Activated naive CD4-positive, alpha-beta T cell treated with anti-CD3 and anti-CD28 coated beads, Interleukin-2, amount 10 ng/mL, durations not matched to agents 7 days and 5 days (primary cell): Measurements from ENCODE around the gene RAPGEF4.
"Not testable (repeated sequence)": the region's sequence is repeated elsewhere in the genome, so short reads cannot be mapped to it uniquely, and the experiment has no call there.

Experiments
- CTCF ChIA-PET: fragments of 350-600 bp; sonication (Branson Sonifier 250); formaldehyde crosslinking; loops from one replicate; lab custom pipeline; 2021; ENCODE audit warnings: antibody characterized with exemption; lab: Charles Lee
- DNase-seq: peaks from one replicate; pipeline ENCODE4 v3.0.0-alpha.2; 2020
- H3K27ac Mint-ChIP-seq: one replicate; pipeline ENCODE4 v1.8.0; 2021; ENCODE audit warnings: mild to moderate bottlenecking, moderate library complexity, mixed read lengths
- H3K27me3 Mint-ChIP-seq: one replicate; pipeline ENCODE4 v1.8.0; 2021; ENCODE audit warnings: mild to moderate bottlenecking, mixed read lengths
- H3K36me3 Mint-ChIP-seq: one replicate; pipeline ENCODE4 v1.8.0; 2021; ENCODE audit warnings: mixed read lengths
- H3K4me1 Mint-ChIP-seq: one replicate; pipeline ENCODE4 v1.8.0; 2021; ENCODE audit warnings: mixed read lengths
- H3K4me3 Mint-ChIP-seq: one replicate; pipeline ENCODE4 v1.8.0; 2021; ENCODE audit warnings: mild to moderate bottlenecking, moderate library complexity, mixed read lengths
- H3K9me3 Mint-ChIP-seq: one replicate; pipeline ENCODE4 v1.8.0; 2021; ENCODE audit warnings: mixed read lengths

Gene RAPGEF4

DNA sequence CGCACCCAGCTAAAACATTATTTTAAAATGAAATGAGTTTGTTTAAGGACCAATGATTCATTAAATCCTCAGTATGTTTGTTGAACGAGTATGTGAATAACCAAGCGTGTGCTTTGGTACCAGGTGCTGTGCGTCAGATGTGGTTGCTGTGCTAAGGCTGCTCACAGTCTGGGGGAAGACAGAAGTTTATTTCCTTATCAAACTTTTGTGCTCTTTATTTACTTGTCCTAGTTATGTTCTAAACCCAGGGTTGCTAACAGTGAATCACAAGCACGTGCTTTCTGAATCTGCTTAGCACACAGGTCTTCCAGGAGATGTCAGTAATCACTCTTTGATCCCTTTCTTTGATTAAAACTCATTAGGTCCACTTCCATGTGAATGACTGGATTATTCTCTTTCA lies 37.0 kb downstream of the RAPGEF4 start:
- H3K4me3 Mint-ChIP-seq: no peak overlapping the region
- peaks cover 9% of the 10 kb centered on the region for H3K27me3 Mint-ChIP-seq
- CTCF ChIA-PET: no interaction called here
- no peak for DNase-seq
- no peaks in the 10 kb centered on the region for H3K9me3 Mint-ChIP-seq
- no peaks in the 10 kb centered on the region for H3K36me3 Mint-ChIP-seq
- no peak overlapping the region for H3K27ac Mint-ChIP-seq
- H3K4me1 Mint-ChIP-seq: no peaks in the 10 kb centered on the region

DNA sequence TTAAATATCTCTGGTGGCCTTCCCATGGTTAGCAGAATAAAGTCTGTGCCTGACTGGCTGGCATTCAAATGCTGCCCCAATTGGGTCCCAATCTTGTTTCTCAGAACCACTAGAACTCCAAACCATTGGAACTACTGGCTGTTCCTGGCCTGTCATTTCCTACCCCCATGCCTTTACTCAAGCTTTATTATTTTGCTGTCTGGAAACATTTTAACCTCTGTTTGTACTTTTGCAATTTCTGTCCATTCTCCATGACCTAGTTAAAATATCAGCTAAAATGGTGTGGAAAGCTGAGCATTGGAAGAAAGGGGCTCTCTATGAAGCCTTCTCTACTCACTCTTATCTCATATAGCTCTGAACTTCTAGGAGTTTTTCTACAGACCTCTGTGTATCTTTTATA lies 38.7 kb downstream of the RAPGEF4 start:
- Mint-ChIP-seq H3K9me3 (no peaks in the 10 kb centered on the region), H3K4me1 (no peaks in the 10 kb centered on the region), H3K27me3 (peaks cover 11% of the 10 kb centered on the region), H3K27ac (no peak overlapping the region), H3K36me3 (no peaks in the 10 kb centered on the region), H3K4me3 (no peak overlapping the region)
- CTCF ChIA-PET: no interaction called here
- DNase-seq: no peak

DNA sequence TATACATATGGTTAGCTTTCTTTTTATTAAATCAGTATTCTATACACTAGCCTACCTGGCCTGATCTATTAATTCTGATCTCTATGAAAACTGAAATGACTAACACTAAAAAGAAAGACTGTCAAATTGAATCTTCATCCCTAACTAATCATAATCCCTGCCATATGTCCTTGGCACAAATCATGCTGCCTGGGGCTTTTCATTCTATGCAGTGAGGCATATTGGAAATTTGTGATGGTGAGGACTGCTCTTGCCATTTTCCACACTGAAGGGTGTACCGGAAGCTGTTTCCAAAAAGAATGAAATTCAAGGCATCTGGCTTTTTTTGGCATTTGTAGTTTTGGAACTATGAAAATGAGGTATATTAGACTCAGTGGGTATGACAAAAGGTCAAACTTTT lies 39.7 kb downstream of the RAPGEF4 start:
- Mint-ChIP-seq H3K4me1 (no peaks in the 10 kb centered on the region), H3K27ac (no peak overlapping the region), H3K9me3 (no peaks in the 10 kb centered on the region), H3K4me3 (no peak overlapping the region), H3K27me3 (peaks cover 14% of the 10 kb centered on the region), H3K36me3 (no peaks in the 10 kb centered on the region)
- CTCF ChIA-PET: no interaction called here
- no peak for DNase-seq

DNA sequence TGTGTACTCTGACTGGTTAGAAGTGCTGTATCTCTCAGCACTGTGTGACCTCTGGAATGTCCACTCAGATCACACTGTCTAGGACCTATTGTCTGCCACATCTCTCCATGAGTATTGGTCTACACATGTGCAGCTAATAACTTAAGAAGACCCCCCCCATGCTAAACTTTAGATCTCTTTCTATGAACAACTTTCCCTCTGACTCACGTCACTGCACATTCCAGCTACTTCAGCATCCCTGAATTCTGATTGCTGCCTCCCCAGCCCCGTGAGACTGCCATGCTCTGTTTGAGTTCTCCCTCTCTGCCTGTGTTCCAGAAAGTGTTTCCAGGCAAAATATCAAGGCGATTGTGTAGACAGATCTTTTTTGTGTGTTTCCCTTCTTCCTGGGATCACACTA lies 41.8 kb downstream of the RAPGEF4 start:
- no peak for DNase-seq
- Mint-ChIP-seq H3K9me3 (no peaks in the 10 kb centered on the region), H3K4me1 (no peaks in the 10 kb centered on the region), H3K36me3 (no peaks in the 10 kb centered on the region), H3K4me3 (no peak overlapping the region), H3K27ac (no peak overlapping the region), H3K27me3 (peaks cover 21% of the 10 kb centered on the region)
- CTCF ChIA-PET: no interaction called here

DNA sequence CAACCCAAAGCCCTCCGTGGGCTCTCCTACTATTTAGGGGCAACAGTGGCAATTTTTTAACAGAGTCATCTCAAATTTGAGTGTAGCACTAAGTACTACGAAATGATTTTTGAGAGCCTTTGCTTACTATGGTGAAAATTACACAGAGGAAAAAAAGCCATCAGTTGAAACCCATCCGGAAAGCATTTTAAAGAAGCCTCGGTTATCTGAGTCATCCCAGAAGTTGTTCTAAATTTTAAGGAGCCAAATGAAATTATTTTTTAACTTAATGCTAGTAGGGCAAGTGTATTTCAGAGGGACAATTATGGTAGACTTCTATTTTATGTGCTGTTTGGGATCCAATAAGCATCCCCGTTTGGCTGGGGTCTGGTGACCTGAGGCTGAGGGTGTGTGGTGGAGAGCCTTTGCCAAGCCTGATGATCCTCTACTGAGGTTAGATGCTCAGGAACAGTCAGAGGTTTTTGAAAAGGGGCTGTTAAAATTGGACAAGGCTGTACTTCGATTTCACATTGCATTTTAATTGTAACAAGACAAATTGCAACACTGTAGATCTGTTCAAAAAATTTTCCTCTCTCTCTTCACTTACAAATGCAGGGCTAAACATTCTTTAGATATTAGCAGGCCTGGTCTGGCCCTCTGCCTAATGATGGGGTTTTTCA lies 47.0 kb downstream of the RAPGEF4 start:
- CTCF ChIA-PET: no interaction called here
- Mint-ChIP-seq H3K36me3 (no peaks in the 10 kb centered on the region), H3K4me1 (no peaks in the 10 kb centered on the region), H3K27me3 (peaks cover 22% of the 10 kb centered on the region), H3K4me3 (no peak overlapping the region), H3K27ac (no peak overlapping the region), H3K9me3 (no peaks in the 10 kb centered on the region)
- DNase-seq: no peak

DNA sequence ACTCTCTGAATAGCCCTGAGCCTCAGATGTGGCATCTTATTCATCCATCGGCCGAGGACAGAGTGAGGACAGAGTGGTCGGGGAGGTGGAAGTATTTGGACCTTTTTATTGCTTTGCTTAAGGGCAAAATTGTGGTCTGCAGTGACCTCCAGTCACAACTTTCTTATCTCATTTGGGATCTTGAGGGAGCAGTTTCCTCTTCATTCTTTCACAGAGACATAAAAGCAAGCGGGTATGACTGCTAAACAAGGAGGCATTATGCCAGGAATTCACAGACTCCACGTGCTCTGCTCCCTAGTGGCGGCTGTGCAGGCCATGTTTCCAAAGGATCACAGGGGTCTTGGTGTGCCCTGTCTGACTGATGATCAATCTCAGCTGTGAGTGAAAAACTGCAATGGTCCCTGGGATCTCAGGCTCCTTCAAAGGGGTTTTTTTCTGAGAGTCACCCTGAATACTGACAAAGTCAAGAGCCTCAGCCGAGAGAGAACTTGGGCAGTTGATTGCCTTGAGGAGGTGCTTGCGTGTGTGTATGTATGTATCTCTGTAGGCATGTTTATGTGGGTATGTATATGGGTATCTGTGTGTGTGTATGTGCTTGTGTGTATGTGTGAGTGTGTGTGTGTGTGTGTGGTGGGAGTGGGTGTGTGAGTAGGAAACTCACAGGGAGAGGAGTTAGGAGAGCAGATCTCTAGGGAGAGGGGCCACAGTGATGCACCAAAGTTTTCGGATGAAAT lies 47.7 kb downstream of the RAPGEF4 start:
- no peak for DNase-seq
- CTCF ChIA-PET: no interaction called here
- Mint-ChIP-seq H3K4me3 (no peak overlapping the region), H3K4me1 (no peaks in the 10 kb centered on the region), H3K9me3 (no peaks in the 10 kb centered on the region), H3K27ac (no peak overlapping the region), H3K36me3 (no peaks in the 10 kb centered on the region), H3K27me3 (peaks cover 22% of the 10 kb centered on the region)

DNA sequence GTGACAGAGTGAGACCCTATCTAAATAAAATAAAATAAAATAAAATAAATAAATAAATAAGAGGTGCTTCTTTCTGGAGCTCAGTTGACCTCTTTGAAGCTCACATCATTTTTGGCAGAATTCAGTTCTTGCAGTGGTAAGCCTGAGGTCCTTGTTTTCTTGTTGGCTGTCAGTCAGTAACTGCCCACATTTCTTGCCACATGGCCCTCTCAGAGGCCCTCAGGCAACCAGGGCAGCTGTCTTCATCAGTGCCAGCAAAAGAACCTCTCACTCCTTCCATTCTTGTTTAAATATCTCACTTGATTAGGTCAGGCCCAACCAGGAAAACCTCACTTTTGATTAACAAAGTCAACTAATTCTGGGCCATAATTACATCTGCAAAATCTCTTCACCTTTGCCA lies 53.2 kb downstream of the RAPGEF4 start:
- H3K27ac Mint-ChIP-seq: no peak overlapping the region
- no peaks in the 10 kb centered on the region for H3K36me3 Mint-ChIP-seq
- no peak overlapping the region for H3K4me3 Mint-ChIP-seq

DNA sequence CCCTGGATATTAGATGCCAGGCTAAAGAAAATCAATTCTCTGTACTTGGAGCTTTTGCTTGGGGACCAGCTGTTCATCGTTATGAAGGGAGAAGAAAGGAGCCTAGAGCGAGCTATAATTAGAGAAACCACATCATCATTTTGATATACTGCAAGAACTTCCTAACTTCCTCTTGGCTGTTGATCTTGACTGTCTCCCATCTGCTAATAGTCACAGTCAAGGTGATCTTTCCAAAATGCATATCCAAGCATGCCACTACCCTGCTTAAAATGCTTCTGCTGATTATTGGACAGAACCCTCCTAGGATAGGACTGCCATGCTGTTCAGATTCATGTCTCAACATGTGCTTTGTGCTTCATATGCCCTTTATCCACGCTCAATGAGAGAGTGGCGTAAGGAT lies 54.8 kb downstream of the RAPGEF4 start:
- Mint-ChIP-seq H3K27ac (no peak overlapping the region), H3K27me3 (no peaks in the 10 kb centered on the region), H3K4me3 (no peak overlapping the region), H3K9me3 (no peaks in the 10 kb centered on the region), H3K4me1 (no peaks in the 10 kb centered on the region), H3K36me3 (no peaks in the 10 kb centered on the region)
- CTCF ChIA-PET: no interaction called here
- no peak for DNase-seq

More for the DNA sequence above, 53.2 kb downstream of the RAPGEF4 start:
- DNase-seq: no peak
- Mint-ChIP-seq H3K27me3 (peaks cover 3% of the 10 kb centered on the region), H3K9me3 (no peaks in the 10 kb centered on the region), H3K4me1 (no peaks in the 10 kb centered on the region)
- CTCF ChIA-PET: no interaction called here

DNA sequence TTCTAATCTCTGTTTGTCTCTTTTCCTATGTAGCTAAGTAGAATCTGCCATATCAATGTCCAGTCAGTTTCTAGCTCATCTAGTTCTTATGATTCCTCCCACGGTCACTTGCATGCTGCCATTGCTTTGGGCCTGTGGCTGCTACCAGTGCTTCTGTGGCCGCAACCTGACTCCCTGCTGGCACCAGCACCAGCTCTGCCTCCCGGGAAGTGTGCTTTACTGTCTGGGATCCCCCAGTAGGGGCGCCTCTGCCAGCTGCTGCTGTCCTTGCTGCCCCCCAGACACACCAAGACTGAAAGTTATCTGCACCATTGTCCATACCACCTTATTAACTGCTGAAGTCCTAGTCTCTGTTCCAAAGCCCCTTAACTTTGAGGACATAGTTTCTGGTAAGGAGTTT lies 56.3 kb downstream of the RAPGEF4 start:
- Mint-ChIP-seq H3K27ac (no peak overlapping the region), H3K4me1 (no peaks in the 10 kb centered on the region), H3K4me3 (no peak overlapping the region), H3K27me3 (no peaks in the 10 kb centered on the region), H3K36me3 (no peaks in the 10 kb centered on the region), H3K9me3 (no peaks in the 10 kb centered on the region)
- CTCF ChIA-PET: no interaction called here
- DNase-seq: no peak

DNA sequence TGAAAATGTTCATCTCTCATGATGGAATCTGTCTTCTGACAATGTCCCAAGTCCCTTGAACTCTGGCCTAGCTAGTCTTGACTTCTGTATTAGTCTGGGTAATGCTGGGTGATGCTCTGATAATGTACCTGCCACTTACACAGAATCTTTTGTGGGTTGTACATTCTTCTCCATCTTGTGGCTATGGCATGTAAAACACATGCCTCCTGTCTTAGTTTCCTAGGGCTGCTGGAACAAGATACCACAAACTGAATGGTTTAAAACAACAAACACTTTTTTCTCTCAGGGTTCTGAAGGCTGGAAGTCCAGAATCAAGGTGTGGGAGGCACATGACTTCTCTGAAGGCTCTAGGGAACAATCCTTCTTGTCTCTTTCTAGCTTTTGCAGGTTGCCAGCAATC lies 57.1 kb downstream of the RAPGEF4 start:
- Mint-ChIP-seq H3K27ac (no peak overlapping the region), H3K4me3 (no peak overlapping the region), H3K36me3 (no peaks in the 10 kb centered on the region), H3K27me3 (no peaks in the 10 kb centered on the region), H3K9me3 (no peaks in the 10 kb centered on the region), H3K4me1 (no peaks in the 10 kb centered on the region)
- no peak for DNase-seq
- CTCF ChIA-PET: no interaction called here

DNA sequence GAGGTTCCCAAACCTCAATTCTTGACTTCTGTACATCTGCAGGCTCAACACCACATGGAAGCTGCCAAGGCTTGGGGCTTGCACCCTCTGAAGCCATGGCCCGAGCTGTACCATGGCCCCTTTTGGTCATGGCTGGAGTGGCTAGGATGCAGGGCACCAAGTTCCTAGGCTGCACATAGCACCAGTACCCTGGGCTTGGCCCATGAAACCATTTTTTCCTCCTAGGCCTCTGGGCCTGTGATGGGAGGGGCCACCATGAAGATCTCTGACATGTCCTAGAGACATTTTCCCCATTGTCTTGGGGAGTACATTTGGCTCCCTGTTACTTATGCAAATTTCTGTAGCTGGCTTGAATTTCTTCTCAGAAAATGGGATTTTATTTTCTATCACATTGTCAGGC lies 67.7 kb downstream of the RAPGEF4 start:
- DNase-seq, H3K9me3 Mint-ChIP-seq, H3K4me1 Mint-ChIP-seq, CTCF ChIA-PET, H3K27me3 Mint-ChIP-seq, H3K4me3 Mint-ChIP-seq, H3K27ac Mint-ChIP-seq, H3K36me3 Mint-ChIP-seq: not testable (repeated sequence)

DNA sequence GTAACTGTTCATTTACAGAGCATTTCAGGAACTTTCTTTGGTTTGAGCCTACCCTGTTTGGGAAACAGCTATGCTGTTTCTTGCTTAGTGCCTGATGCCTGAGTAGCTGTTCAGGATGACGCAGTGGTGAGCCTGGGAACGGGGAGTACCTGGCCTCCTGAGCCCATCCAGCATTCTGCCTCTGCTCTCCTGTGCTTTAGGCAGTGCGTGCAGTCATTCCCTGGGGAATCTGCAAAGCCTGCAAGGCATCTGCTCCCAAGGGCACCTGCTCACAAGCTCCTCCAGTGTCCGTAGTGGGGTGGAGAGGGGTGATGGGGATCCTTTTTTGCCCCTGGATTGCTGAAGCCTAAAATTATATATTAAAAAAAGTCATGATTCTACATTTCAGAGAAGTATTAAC lies 68.8 kb downstream of the RAPGEF4 start:
- no peaks in the 10 kb centered on the region for H3K36me3 Mint-ChIP-seq
- DNase-seq: no peak
- H3K27ac Mint-ChIP-seq: no peak overlapping the region
- H3K4me1 Mint-ChIP-seq: no peaks in the 10 kb centered on the region
- peaks cover 7% of the 10 kb centered on the region for H3K27me3 Mint-ChIP-seq
- peaks cover 8% of the 10 kb centered on the region for H3K9me3 Mint-ChIP-seq
- CTCF ChIA-PET: interaction anchor here (0.7 to 6.7 kb wide), 2 partner anchors 124 to 127 kb away, joined by 3 to 56 read pairs; no protein-coding TSS in a partner anchor
- H3K4me3 Mint-ChIP-seq: no peak overlapping the region

DNA sequence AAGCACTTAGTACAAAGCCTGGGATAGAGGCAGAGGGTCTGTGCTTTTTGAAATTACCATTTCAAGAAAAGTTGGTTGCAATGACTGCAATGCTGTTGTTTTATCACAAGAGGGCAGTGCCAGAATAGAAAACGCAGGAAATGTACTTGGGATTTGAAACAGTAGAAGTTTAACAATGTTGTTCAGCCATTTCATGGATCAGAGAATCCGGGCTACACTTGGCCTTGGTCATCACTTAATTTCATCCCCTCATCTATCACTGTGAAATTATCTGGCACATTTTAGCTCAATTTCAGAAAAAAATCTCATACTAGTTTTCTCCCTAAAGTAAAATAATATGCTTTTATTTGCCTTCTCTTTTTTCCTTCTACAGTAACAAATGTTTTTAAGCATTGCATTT lies 70.8 kb downstream of the RAPGEF4 start:
- peaks cover 8% of the 10 kb centered on the region for H3K9me3 Mint-ChIP-seq
- no peak overlapping the region for H3K27ac Mint-ChIP-seq
- H3K27me3 Mint-ChIP-seq: peaks cover 13% of the 10 kb centered on the region
- H3K36me3 Mint-ChIP-seq: no peaks in the 10 kb centered on the region
- DNase-seq: no peak
- H3K4me1 Mint-ChIP-seq: no peaks in the 10 kb centered on the region
- CTCF ChIA-PET: interaction anchor here (0.8 to 6.7 kb wide), 6 partner anchors 23 to 282 kb away, joined by 3 to 56 read pairs (median 4); no protein-coding TSS in a partner anchor
- H3K4me3 Mint-ChIP-seq: no peak overlapping the region

DNA sequence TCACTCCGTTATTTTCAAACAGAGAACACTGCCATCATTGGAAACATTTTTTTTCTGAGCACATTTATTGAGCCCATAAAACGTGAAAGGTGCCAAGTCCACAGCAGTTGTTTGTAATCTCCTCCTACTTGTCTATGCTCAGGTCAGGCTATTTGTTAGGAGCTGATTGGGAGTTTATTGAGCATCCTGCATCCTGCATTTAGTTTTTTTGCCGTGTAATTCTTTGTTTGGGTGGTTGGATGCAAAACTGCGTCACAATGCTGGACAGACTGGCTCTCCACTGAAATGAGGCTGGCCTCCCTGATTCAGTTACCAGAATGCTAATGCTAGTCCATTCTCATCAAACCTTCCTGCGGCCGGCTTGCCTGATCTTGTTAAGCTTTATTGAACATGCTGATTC lies 71.4 kb downstream of the RAPGEF4 start:
- Mint-ChIP-seq H3K9me3 (peaks cover 6% of the 10 kb centered on the region), H3K27ac (no peak overlapping the region), H3K36me3 (no peaks in the 10 kb centered on the region), H3K4me3 (no peak overlapping the region), H3K27me3 (peaks cover 13% of the 10 kb centered on the region), H3K4me1 (no peaks in the 10 kb centered on the region)
- no peak for DNase-seq
- CTCF ChIA-PET: interaction anchor here (0.8 to 6.7 kb wide), 5 partner anchors 23 to 125 kb away, joined by 3 to 56 read pairs (median 4); no protein-coding TSS in a partner anchor

DNA sequence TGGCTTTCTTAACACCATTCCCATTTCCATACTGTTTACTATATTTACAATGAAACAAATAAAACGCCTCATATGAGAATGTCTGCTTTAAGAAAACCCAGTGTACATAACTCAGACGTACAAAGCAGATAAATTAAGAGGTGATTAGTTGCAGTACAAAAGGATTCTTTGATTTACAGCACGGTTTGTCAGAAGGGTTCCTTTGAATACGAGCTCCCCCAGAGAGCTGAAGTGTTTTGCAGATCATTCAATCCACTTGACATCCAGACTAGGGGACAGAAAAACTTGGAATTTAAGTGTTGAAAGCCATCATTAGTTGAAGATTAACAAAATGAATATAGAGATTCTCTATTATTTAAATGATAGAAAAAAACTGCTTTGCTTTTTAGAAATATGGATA lies 72.5 kb downstream of the RAPGEF4 start:
- no peak for DNase-seq
- H3K27me3 Mint-ChIP-seq: peaks cover 13% of the 10 kb centered on the region
- no peak overlapping the region for H3K4me3 Mint-ChIP-seq
- H3K36me3 Mint-ChIP-seq: no peaks in the 10 kb centered on the region
- H3K9me3 Mint-ChIP-seq: no peaks in the 10 kb centered on the region
- CTCF ChIA-PET: interaction anchor here (1.2 to 6.7 kb wide), 3 partner anchors 124 to 402 kb away, joined by 3 to 56 read pairs (median 5); no protein-coding TSS in a partner anchor
- H3K4me1 Mint-ChIP-seq: no peaks in the 10 kb centered on the region
- H3K27ac Mint-ChIP-seq: no peak overlapping the region
